WERI-Rb-1 (cell line): ENCODE measurements around the gene OR6M1.

Experiments
- DNase-seq: peaks from one replicate; pipeline ENCODE4 v3.0.0-alpha.2; 2020
- H3K27ac ChIP-seq: fragments of 250-450 bp; sonication (Bioruptor Pico); 2 replicates; pipeline ENCODE4 v1.5.1; 2020; ENCODE audit warnings: mild to moderate bottlenecking, moderate library complexity
- H3K27me3 ChIP-seq: fragments of 250-450 bp; sonication (Bioruptor Pico); 2 replicates; pipeline ENCODE4 v1.5.1; 2021; ENCODE audit warnings: mild to moderate bottlenecking, low read depth, moderate library complexity; ENCODE audit not compliant: insufficient read depth, severe bottlenecking
- H3K36me3 ChIP-seq: fragments of 250-450 bp; sonication (Bioruptor Pico); 2 replicates; pipeline ENCODE4 v1.5.1; 2020; ENCODE audit warnings: mild to moderate bottlenecking, moderate library complexity
- H3K4me3 ChIP-seq: 2 replicates; pipeline ENCODE4 v1.5.1; 2011; ENCODE audit warnings: low read depth, mild to moderate bottlenecking, control low read depth, low read length
- H3K9me3 ChIP-seq: fragments of 250-450 bp; sonication (Bioruptor Pico); 2 replicates; pipeline ENCODE4 v1.5.1; 2021; ENCODE audit warnings: mild to moderate bottlenecking, moderate library complexity; ENCODE audit not compliant: severe bottlenecking
- TF ChIP-seq, protein P1 (sequence below): IDR thresholded peaks from 2 replicates; pipeline ENCODE4 v1.5.1; 2011; ENCODE audit warnings: low read depth, mild to moderate bottlenecking, control low read depth, inconsistent platforms, low read length

OR6M1 gene

DNA sequence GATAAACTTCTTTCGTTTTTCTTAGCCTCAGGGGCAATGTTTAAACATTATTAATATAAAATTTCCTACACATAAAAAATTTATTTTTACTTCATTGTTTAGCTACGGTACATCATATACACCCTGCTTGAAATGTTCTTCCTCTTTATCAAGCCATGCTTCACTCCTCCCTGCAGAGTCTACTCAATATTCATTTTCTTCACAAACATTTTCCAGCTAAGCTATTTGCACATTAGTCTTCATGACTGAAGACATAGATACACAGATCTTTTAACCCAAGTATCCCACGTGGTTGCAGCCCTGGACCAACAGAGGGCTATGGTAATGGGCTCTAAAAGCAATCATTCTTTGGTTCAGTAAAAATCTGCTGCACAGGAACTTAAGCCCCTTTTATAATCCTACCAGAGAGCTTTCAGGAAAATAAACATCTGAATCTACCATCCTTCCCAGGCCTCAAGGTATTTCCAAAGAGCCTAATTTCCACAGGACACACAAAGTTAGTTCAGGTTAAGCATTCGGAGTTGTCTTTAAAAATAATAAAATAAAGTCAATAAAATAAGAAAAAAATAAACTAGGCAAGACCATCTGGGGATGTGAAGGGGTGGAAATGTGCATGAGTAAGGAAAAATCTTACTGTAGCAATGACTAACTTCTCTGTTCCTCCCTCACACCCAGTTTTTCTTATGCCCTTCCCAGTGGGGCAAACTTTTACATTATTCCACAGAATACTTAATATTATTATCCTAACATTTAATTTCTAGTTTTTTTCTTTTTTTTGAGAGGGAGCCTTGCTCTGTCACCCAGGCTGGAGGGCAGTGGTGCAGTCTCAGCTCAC lies 30.2 kb downstream of the OR6M1 start:
- Histone ChIP-seq H3K36me3 (no peaks in the 10 kb centered on the region), H3K27me3 (no peaks in the 10 kb centered on the region), H3K4me3 (no peak overlapping the region), H3K9me3 (no peaks in the 10 kb centered on the region), H3K27ac (no peak overlapping the region)
- DNase-seq: peak; percentile 47
- TF ChIP-seq, protein P1, sequence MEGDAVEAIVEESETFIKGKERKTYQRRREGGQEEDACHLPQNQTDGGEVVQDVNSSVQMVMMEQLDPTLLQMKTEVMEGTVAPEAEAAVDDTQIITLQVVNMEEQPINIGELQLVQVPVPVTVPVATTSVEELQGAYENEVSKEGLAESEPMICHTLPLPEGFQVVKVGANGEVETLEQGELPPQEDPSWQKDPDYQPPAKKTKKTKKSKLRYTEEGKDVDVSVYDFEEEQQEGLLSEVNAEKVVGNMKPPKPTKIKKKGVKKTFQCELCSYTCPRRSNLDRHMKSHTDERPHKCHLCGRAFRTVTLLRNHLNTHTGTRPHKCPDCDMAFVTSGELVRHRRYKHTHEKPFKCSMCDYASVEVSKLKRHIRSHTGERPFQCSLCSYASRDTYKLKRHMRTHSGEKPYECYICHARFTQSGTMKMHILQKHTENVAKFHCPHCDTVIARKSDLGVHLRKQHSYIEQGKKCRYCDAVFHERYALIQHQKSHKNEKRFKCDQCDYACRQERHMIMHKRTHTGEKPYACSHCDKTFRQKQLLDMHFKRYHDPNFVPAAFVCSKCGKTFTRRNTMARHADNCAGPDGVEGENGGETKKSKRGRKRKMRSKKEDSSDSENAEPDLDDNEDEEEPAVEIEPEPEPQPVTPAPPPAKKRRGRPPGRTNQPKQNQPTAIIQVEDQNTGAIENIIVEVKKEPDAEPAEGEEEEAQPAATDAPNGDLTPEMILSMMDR: no peak

DNA sequence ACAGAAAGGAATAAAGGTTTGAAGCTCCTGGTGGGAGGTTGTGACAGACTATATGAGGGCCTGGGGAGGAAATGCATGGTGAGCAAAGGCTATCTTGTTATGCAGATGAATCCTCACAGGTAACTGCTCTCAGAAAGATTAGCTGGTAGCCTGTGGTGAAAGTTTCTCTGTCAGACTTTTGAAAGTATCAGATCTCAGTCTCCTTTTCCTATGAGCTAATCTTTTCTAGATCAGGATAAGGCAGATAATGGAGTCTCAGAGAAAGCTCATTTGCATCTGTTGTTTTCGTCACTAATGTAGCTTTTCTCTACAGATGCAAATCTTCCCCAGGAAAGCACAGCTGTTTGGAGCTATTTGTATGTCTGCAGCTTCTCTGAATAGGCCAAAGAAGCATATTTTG lies 30.9 kb downstream of the OR6M1 start:
- Histone ChIP-seq H3K36me3 (no peaks in the 10 kb centered on the region), H3K4me3 (no peak overlapping the region), H3K27ac (no peak overlapping the region), H3K9me3 (no peaks in the 10 kb centered on the region), H3K27me3 (no peaks in the 10 kb centered on the region)
- TF ChIP-seq, protein P1: no peak
- DNase-seq: no peak

DNA sequence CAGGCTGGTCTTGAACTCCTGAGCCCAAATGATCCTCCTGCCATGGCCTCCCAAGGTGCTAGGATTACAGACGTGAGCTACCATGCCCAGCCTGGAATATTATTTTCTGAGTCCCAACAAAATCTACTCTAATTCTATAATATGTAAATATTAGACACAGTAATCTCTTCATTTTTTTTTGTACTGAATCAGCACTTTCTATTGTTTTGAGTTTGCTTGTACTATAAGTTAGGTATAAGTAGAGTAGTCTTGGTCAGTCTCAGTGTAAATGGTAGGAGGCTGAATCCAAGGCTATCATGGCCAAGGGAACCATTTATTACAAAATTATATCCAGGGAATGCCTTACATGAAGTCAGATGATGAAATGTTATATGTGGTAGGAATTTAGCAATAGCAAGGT lies 32.2 kb downstream of the OR6M1 start:
- DNase-seq: no peak
- H3K27ac ChIP-seq: no peak overlapping the region
- no peaks in the 10 kb centered on the region for H3K9me3 ChIP-seq
- H3K36me3 ChIP-seq: no peaks in the 10 kb centered on the region
- H3K27me3 ChIP-seq: no peaks in the 10 kb centered on the region
- TF ChIP-seq, protein P1: no peak
- no peak overlapping the region for H3K4me3 ChIP-seq

DNA sequence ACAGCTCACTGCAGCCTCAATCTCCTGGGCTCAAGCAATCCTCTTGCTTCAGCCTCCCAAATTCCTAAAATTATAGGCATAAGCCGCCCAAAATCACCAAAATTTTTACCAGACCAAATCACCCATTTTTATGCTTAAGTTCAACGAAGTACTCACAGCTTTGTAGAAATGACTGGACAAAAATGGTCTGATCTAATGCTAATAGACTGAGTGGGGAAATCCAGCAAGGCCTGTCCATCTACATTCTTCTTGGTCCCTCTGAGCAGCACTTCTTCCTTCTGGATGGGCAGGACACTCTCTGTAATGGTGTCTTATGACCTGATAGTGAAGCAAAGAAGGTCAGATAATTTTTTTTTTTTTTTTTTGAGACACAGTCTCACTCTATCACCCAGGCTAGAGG lies 33.1 kb downstream of the OR6M1 start:
- DNase-seq: no peak
- TF ChIP-seq, protein P1: no peak
- no peaks in the 10 kb centered on the region for H3K9me3 ChIP-seq
- no peaks in the 10 kb centered on the region for H3K27me3 ChIP-seq
- H3K4me3 ChIP-seq: no peak overlapping the region
- H3K36me3 ChIP-seq: no peaks in the 10 kb centered on the region
- no peak overlapping the region for H3K27ac ChIP-seq

DNA sequence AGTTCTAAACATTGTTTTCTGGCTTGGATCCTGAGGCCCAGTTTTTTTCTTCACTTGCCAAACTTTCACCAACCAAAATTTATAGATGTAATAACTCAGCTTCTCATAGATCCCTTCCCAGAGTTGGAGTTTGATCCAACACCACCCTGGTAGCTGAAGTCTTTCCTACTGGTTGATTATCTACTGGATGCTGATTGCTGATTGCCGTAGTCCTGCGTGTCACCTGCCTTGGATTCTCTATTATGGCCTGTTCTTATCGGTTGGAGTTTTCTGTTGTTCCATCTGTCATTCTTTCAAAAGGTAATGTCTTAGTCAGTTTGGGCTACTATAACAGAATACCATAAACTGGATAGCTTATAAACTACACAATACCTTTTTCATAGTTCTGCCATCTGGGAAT lies 34.5 kb downstream of the OR6M1 start:
- no peak for DNase-seq
- H3K27me3 ChIP-seq: no peaks in the 10 kb centered on the region
- TF ChIP-seq, protein P1: no peak
- H3K9me3 ChIP-seq: no peaks in the 10 kb centered on the region
- no peaks in the 10 kb centered on the region for H3K36me3 ChIP-seq
- no peak overlapping the region for H3K27ac ChIP-seq
- H3K4me3 ChIP-seq: no peak overlapping the region

DNA sequence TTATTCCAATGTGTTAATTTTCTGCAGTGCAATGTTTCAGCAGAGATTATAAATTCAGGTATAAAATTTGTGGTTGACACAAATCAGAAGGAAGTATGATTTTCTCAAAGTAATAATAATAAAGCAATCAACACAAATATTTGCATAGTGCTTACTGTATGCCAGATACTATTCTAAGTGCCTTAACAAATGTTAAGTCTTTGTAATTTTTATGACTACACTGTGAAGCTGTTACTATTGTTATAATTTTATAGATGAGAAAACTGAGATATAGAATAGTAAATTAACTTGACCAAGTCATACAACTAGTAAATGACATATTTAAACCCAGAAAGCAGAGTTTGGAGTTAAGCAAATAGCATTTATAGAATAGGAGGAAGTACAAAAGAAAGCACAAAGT lies 35.4 kb downstream of the OR6M1 start:
- no peaks in the 10 kb centered on the region for H3K27me3 ChIP-seq
- no peak overlapping the region for H3K4me3 ChIP-seq
- no peak overlapping the region for H3K27ac ChIP-seq
- DNase-seq: no peak
- no peaks in the 10 kb centered on the region for H3K36me3 ChIP-seq
- H3K9me3 ChIP-seq: no peaks in the 10 kb centered on the region
- TF ChIP-seq, protein P1: no peak
